GM12878 (cell line): ENCODE data around the gene LILRB3. TPM values are rescaled to one million over a fixed set of nuclear protein-coding genes. Genes with fewer than 3 reads are reported as not detected.

Experiments
- CREB1 ChIP-seq: IDR thresholded peaks from 2 replicates; pipeline ENCODE4 v1.6.1; 2012; ENCODE audit warnings: low read depth, mild to moderate bottlenecking, inconsistent platforms
- CREM ChIP-seq: IDR thresholded peaks from 2 replicates; pipeline ENCODE4 v1.6.1; 2014; ENCODE audit warnings: antibody characterized with exemption, low read depth
- EGR1 ChIP-seq, 2 experiments: IDR thresholded peaks; 1 replicate in 1 of 2; 2 replicates in 1 of 2; pipeline ENCODE4 v1.6.1; 2011 to 2012; ENCODE audit warnings: low read depth in 2 of 2, low read length in 2 of 2, borderline replicate concordance in 1 of 2, mild to moderate bottlenecking in 1 of 2, moderate library complexity in 1 of 2
- GATAD2B ChIP-seq: fragments of 450-650 bp; conservative IDR thresholded peaks from 2 replicates; pipeline ENCODE4 v1.6.1; 2017; ENCODE audit warnings: low read depth, mild to moderate bottlenecking, moderate library complexity
- IRF3 ChIP-seq: fragments of 450-650 bp; IDR thresholded peaks from 2 replicates; pipeline ENCODE4 v1.6.1; 2014; ENCODE audit warnings: mild to moderate bottlenecking
- NBN ChIP-seq: fragments of 450-650 bp; IDR thresholded peaks from 2 replicates; pipeline ENCODE4 v1.6.1; 2016
- NR2C1 ChIP-seq: fragments of 450-650 bp; IDR thresholded peaks from 2 replicates; pipeline ENCODE4 v1.6.1; 2017; ENCODE audit warnings: antibody characterized with exemption, mild to moderate bottlenecking, moderate library complexity
- POLR2AphosphoS5 ChIP-seq: IDR thresholded peaks from 2 replicates; pipeline ENCODE4 v1.6.1; 2011; ENCODE audit warnings: mild to moderate bottlenecking, low read length, inconsistent platforms
- POU2F2 ChIP-seq: IDR thresholded peaks from 3 replicates; pipeline ENCODE4 v1.6.1; 2011; ENCODE audit warnings: low read depth, mild to moderate bottlenecking, low read length, borderline replicate concordance
- RAD21 ChIP-seq: IDR thresholded peaks from 2 replicates; pipeline ENCODE4 v1.6.1; 2011; ENCODE audit warnings: mild to moderate bottlenecking, low read depth, low read length, moderate library complexity; ENCODE audit not compliant: insufficient read depth
- TCF7 ChIP-seq: IDR thresholded peaks from 2 replicates; pipeline ENCODE4 v1.6.1; 2014; ENCODE audit warnings: antibody characterized with exemption, borderline replicate concordance
- USF1 ChIP-seq: IDR thresholded peaks from 2 replicates; pipeline ENCODE4 v1.6.1; 2011; ENCODE audit warnings: borderline replicate concordance, low read depth, mild to moderate bottlenecking, moderate library complexity, mixed read lengths, low read length; ENCODE audit not compliant: insufficient read depth; ENCODE audit errors: extremely low read length
- ZBTB40 ChIP-seq: fragments of 450-650 bp; IDR thresholded peaks from 2 replicates; pipeline ENCODE4 v1.6.1; 2016; ENCODE audit warnings: mild to moderate bottlenecking, moderate library complexity, borderline replicate concordance
- polyA plus RNA-seq, 11 experiments: library from polyadenylated mRNA; depleted of rRNA in 4 of 11; unstranded in 6 of 11; stranded (reverse) in 5 of 11; fragments of >200 nt; fragmentation: Nextera tagmentation in 4 of 11; fragmentation: Illumina TruSeq in 1 of 11; extraction: Ambion mirVana in 4 of 11; extraction: Trizol in 1 of 11; gene quantifications; 1 replicate in 1 of 11; 2 replicates in 10 of 11; pipeline versions ENCODE4 v1.2.1 to v1.2.3, GENCODE V29; 2011 to 2016; ENCODE audit warnings: inconsistent platforms in 2 of 11, missing spikeins in 2 of 11, low read depth in 1 of 11
- total RNA-seq, 4 experiments: library from RNA; depleted of rRNA in 3 of 4; stranded (reverse); fragments of >200 nt in 3 of 4; fragmentation: Illumina TruSeq in 1 of 4; extraction: Trizol in 1 of 4; gene quantifications; 2 replicates each; pipeline versions ENCODE4 v1.2.1 to v1.2.3, GENCODE V29; 2013 to 2021

Gene LILRB3
- total and polyA plus RNA-seq, 10 of the 15 experiments (the other 5 are each of a cell fraction or from before 2014, with no cell fraction given) = 0.04 to 1.1 (median 0.18) TPM; not detected in 1

- TF ChIP-seq ZBTB40 = no peak
- peak; percentile 57; the same call in 1 of the 2 replicates for TF ChIP-seq CREM
- TF ChIP-seq POU2F2 = peak; percentile 50; the same call in 1 of the 3 replicates
- TF ChIP-seq IRF3 = no peak
- TF ChIP-seq GATAD2B = 0 out of 2 replicates have a peak, but pooled peaks have one; percentile 38
- TF ChIP-seq USF1 = peak; percentile 24
- no peak for TF ChIP-seq POLR2AphosphoS5
- peak; percentile 91 for TF ChIP-seq RAD21
- TF ChIP-seq TCF7 = no peak
- TF ChIP-seq NR2C1 = no peak
- 0 out of 2 replicates have a peak, but pooled peaks have one; percentile 46 for TF ChIP-seq NBN
- peak in 1 of 2 experiments; percentile 1; a peak in 1 of 3 replicates for TF ChIP-seq EGR1 (IDR thresholded peaks at IDR 0.05; ENCODE audit: borderline replicate concordance in 1 of 2, low read depth in 2 of 2, low read length in 2 of 2)
- TF ChIP-seq CREB1 = peak; percentile 45
Observed at GRCh38 chr19:54231077-54231931, 8.5 kb upstream of the LILRB3 start (continued).
